Activated CD4-positive, alpha-beta T cell treated with anti-CD3 and anti-CD28 coated beads for 36 hours (primary cell): ENCODE data around the gene SYNE1. TPM values are rescaled to one million over a fixed set of nuclear protein-coding genes. Genes with fewer than 3 reads are reported as not detected.

Experiments used
- ATAC-seq: fragments of 200-7000 bp; cut with Tn5 transposase; one replicate; pipeline ENCODE4 v1.10.0; 2021; ENCODE audit warnings: mild to moderate bottlenecking, moderate library complexity
- CTCF ChIA-PET: fragments of 350-600 bp; sonication (Branson Sonifier 250); formaldehyde crosslinking; loops from one replicate; lab custom pipeline; 2021; ENCODE audit warnings: antibody characterized with exemption; lab: Charles Lee
- POLR2A ChIA-PET: fragments of 350-600 bp; sonication (Branson Sonifier 250); formaldehyde crosslinking; loops from one replicate; lab custom pipeline; 2021; ENCODE audit warnings: antibody characterized with exemption, inconsistent platforms; lab: Charles Lee
- DNase-seq: peaks from one replicate; pipeline ENCODE4 v3.0.0-alpha.2; 2020
- H3K27ac Mint-ChIP-seq: one replicate; pipeline ENCODE4 v1.8.0; 2021; ENCODE audit warnings: mixed read lengths
- H3K27me3 Mint-ChIP-seq: one replicate; pipeline ENCODE4 v1.8.0; 2021; ENCODE audit warnings: mixed read lengths
- H3K36me3 Mint-ChIP-seq: one replicate; pipeline ENCODE4 v1.8.0; 2021; ENCODE audit warnings: low read depth, mixed read lengths
- H3K4me1 Mint-ChIP-seq: one replicate; pipeline ENCODE4 v1.8.0; 2021; ENCODE audit warnings: mixed read lengths
- H3K4me3 Mint-ChIP-seq: one replicate; pipeline ENCODE4 v1.8.0; 2021; ENCODE audit warnings: mild to moderate bottlenecking, moderate library complexity, mixed read lengths
- H3K9me3 Mint-ChIP-seq: one replicate; pipeline ENCODE4 v1.8.0; 2021; ENCODE audit warnings: low read depth, mixed read lengths
- intact Hi-C, 2 experiments: fragments of 100-400 bp; cut with DNase I in 1 of 2; cut with micrococcal nuclease in 1 of 2; formaldehyde crosslinking; loops; one replicate each; pipeline versions ENCODE4 v1.14.2 to v1.15.1; 2022 to 2024; cut with DNase I, micrococcal nuclease
- total RNA-seq, 2 experiments: library from RNA; stranded (reverse); gene quantifications; one replicate each; pipeline ENCODE4 v1.2.3, GENCODE V29; 2021

SYNE1 gene
- total RNA-seq, 2 experiments from 2014 or later: 20.8 to 21.9 TPM

- ATAC-seq: no peak
- no peak overlapping the region for H3K4me3 Mint-ChIP-seq
- POLR2A ChIA-PET: no interaction called here
Observed at GRCh38 chr6:152296648-152297376, 340.4 kb downstream of the SYNE1 start.

GRCh38 chr6:152295920-152296319 is 341.2 kb downstream of the SYNE1 start:
- CTCF ChIA-PET: no interaction called here
- POLR2A ChIA-PET: no interaction called here
- Mint-ChIP-seq H3K4me1 (peaks cover 38% of the 10 kb centered on the region), H3K9me3 (no peaks in the 10 kb centered on the region), H3K27ac (no peak overlapping the region), H3K27me3 (no peaks in the 10 kb centered on the region), H3K4me3 (no peak overlapping the region), H3K36me3 (peaks cover 8% of the 10 kb centered on the region)
- intact Hi-C loops: no loop called here
- no peak for ATAC-seq
- no peak for DNase-seq

More at GRCh38 chr6:152296648-152297376, 340.4 kb downstream of the SYNE1 start:
- Mint-ChIP-seq H3K4me1 (peaks cover 40% of the 10 kb centered on the region), H3K36me3 (peaks cover 7% of the 10 kb centered on the region), H3K27me3 (no peaks in the 10 kb centered on the region), H3K9me3 (no peaks in the 10 kb centered on the region), H3K27ac (no peak overlapping the region)
- no peak for DNase-seq
- CTCF ChIA-PET: interaction anchor here (0.8 to 1.6 kb wide), 2 partner anchors 11 to 13 kb away, joined by 3 to 4 read pairs; no protein-coding TSS in a partner anchor
- intact Hi-C loops: no loop called here

GRCh38 chr6:152295346-152295745 is 341.8 kb downstream of the SYNE1 start:
- Mint-ChIP-seq H3K27ac (no peak overlapping the region), H3K36me3 (peaks cover 8% of the 10 kb centered on the region), H3K27me3 (no peaks in the 10 kb centered on the region), H3K9me3 (no peaks in the 10 kb centered on the region), H3K4me3 (no peak overlapping the region), H3K4me1 (peaks cover 32% of the 10 kb centered on the region)
- no peak for ATAC-seq
- ChIA-PET POLR2A (no interaction called here), CTCF (interaction anchor here (1.1 to 1.2 kb wide), 2 partner anchors 11 to 44 kb away, joined by 4 read pairs; no protein-coding TSS in a partner anchor)
- no peak for DNase-seq
- intact Hi-C loops: no loop called here

GRCh38 chr6:152293404-152293803 is 343.8 kb downstream of the SYNE1 start:
- ChIA-PET CTCF (no interaction called here), POLR2A (no interaction called here)
- no peaks in the 10 kb centered on the region for H3K27me3 Mint-ChIP-seq

GRCh38 chr6:152292555-152292954 is 344.6 kb downstream of the SYNE1 start:
- DNase-seq (no peak), ATAC-seq (no peak)
- Mint-ChIP-seq H3K27me3 (no peaks in the 10 kb centered on the region), H3K4me3 (no peak overlapping the region), H3K4me1 (peaks cover 15% of the 10 kb centered on the region), H3K36me3 (peaks cover 10% of the 10 kb centered on the region), H3K9me3 (no peaks in the 10 kb centered on the region), H3K27ac (no peak overlapping the region)
- CTCF ChIA-PET: interaction anchor here (1.6 kb wide), 1 partner anchor 9 kb away, joined by 7 read pairs; no protein-coding TSS in a partner anchor
- POLR2A ChIA-PET: no interaction called here
- intact Hi-C loops: no loop called here

More at GRCh38 chr6:152293404-152293803, 343.8 kb downstream of the SYNE1 start:
- Mint-ChIP-seq H3K36me3 (peaks cover 8% of the 10 kb centered on the region), H3K27ac (no peak overlapping the region), H3K4me1 (peaks cover 19% of the 10 kb centered on the region), H3K4me3 (no peak overlapping the region), H3K9me3 (no peaks in the 10 kb centered on the region)
- intact Hi-C loops: no loop called here
- no peak for DNase-seq
- ATAC-seq: no peak

- Mint-ChIP-seq H3K4me3 (no peak overlapping the region), H3K27me3 (no peaks in the 10 kb centered on the region)
- POLR2A ChIA-PET: no interaction called here
Observed at GRCh38 chr6:152290693-152291092, 346.5 kb downstream of the SYNE1 start.

GRCh38 chr6:152277826-152278329 is 359.3 kb downstream of the SYNE1 start:
- no peaks in the 10 kb centered on the region for H3K9me3 Mint-ChIP-seq
- H3K36me3 Mint-ChIP-seq: peaks cover 2% of the 10 kb centered on the region
- H3K4me3 Mint-ChIP-seq: no peak overlapping the region
- no peaks in the 10 kb centered on the region for H3K27me3 Mint-ChIP-seq
- CTCF ChIA-PET: interaction anchor here (0.6 to 1.7 kb wide), 3 partner anchors 11 to 136 kb away, joined by 3 to 4 read pairs (median 3); no protein-coding TSS in a partner anchor
- intact Hi-C loops: no loop called here
- POLR2A ChIA-PET: no interaction called here
- H3K27ac Mint-ChIP-seq: no peak overlapping the region
- no peaks in the 10 kb centered on the region for H3K4me1 Mint-ChIP-seq
- DNase-seq: no peak
- no peak for ATAC-seq

More at GRCh38 chr6:152290693-152291092, 346.5 kb downstream of the SYNE1 start:
- intact Hi-C loops: no loop called here
- Mint-ChIP-seq H3K9me3 (no peaks in the 10 kb centered on the region), H3K36me3 (peaks cover 9% of the 10 kb centered on the region), H3K27ac (no peak overlapping the region), H3K4me1 (peaks cover 5% of the 10 kb centered on the region)
- no peak for ATAC-seq
- no peak for DNase-seq
- CTCF ChIA-PET: no interaction called here

GRCh38 chr6:152273638-152274037 is 363.5 kb downstream of the SYNE1 start:
- H3K9me3 Mint-ChIP-seq: no peaks in the 10 kb centered on the region
- no peak overlapping the region for H3K4me3 Mint-ChIP-seq
- peaks cover 11% of the 10 kb centered on the region for H3K4me1 Mint-ChIP-seq
- ATAC-seq: no peak
- H3K27me3 Mint-ChIP-seq: no peaks in the 10 kb centered on the region
- peaks cover 2% of the 10 kb centered on the region for H3K36me3 Mint-ChIP-seq
- DNase-seq: no peak
- ChIA-PET CTCF (interaction anchor here (0.9 kb wide), 1 partner anchor 509 kb away, joined by 3 read pairs; no protein-coding TSS in a partner anchor), POLR2A (interaction anchor here (0.5 to 0.6 kb wide), 2 partner anchors 8 to 256 kb away, joined by 3 read pairs; no protein-coding TSS in a partner anchor)
- intact Hi-C loops: no loop called here
- no peak overlapping the region for H3K27ac Mint-ChIP-seq

GRCh38 chr6:152273002-152273401 is 364.2 kb downstream of the SYNE1 start:
- no peak for DNase-seq
- H3K9me3 Mint-ChIP-seq: no peaks in the 10 kb centered on the region
- intact Hi-C loops: no loop called here
- no peak for ATAC-seq
- H3K27me3 Mint-ChIP-seq: no peaks in the 10 kb centered on the region
- H3K4me3 Mint-ChIP-seq: no peak overlapping the region
- H3K36me3 Mint-ChIP-seq: peaks cover 2% of the 10 kb centered on the region
- peaks cover 11% of the 10 kb centered on the region for H3K4me1 Mint-ChIP-seq
- ChIA-PET CTCF (interaction anchor here (0.6 to 1.5 kb wide), 3 partner anchors 66 to 131 kb away, joined by 3 read pairs; no protein-coding TSS in a partner anchor), POLR2A (no interaction called here)
- H3K27ac Mint-ChIP-seq: no peak overlapping the region

- Mint-ChIP-seq H3K4me1 (peaks cover 11% of the 10 kb centered on the region), H3K36me3 (no peaks in the 10 kb centered on the region), H3K27ac (no peak overlapping the region), H3K4me3 (no peak overlapping the region), H3K27me3 (no peaks in the 10 kb centered on the region), H3K9me3 (no peaks in the 10 kb centered on the region)
- intact Hi-C loops: no loop called here
- ATAC-seq (no peak), DNase-seq (no peak)
- ChIA-PET POLR2A (no interaction called here), CTCF (interaction anchor here (0.6 to 1.5 kb wide), 3 partner anchors 66 to 130 kb away, joined by 3 read pairs; no protein-coding TSS in a partner anchor)
Observed at GRCh38 chr6:152272486-152272885, 364.7 kb downstream of the SYNE1 start.

GRCh38 chr6:152271776-152272464 is 365.2 kb downstream of the SYNE1 start:
- DNase-seq (no peak), ATAC-seq (peak; percentile 47)
- ChIA-PET CTCF (interaction anchor here (0.6 to 1.7 kb wide), 3 partner anchors 9 to 67 kb away, joined by 3 to 9 read pairs (median 3); no protein-coding TSS in a partner anchor), POLR2A (no interaction called here)
- peak overlapping the region; percentile 19 for H3K27ac Mint-ChIP-seq
- intact Hi-C loops: no loop called here
- no peak overlapping the region for H3K4me3 Mint-ChIP-seq
- no peaks in the 10 kb centered on the region for H3K36me3 Mint-ChIP-seq
- H3K27me3 Mint-ChIP-seq: no peaks in the 10 kb centered on the region
- H3K9me3 Mint-ChIP-seq: no peaks in the 10 kb centered on the region
- H3K4me1 Mint-ChIP-seq: peaks cover 11% of the 10 kb centered on the region
